ENCODE measurements around the gene ACTG1. TPM values are rescaled to one million over a fixed set of nuclear protein-coding genes. Genes with fewer than 3 reads are reported as not detected.

ACTG1 gene
- total and polyA plus RNA-seq, 7 donors: 150 to 620 (median 405) TPM

GRCh38 chr17:81468111-81468769 is 44.4 kb downstream of the ACTG1 start:
- Histone ChIP-seq H3K4me1 (no peaks in the 10 kb centered on the region), H3K27ac (no peak overlapping the region), H3K9me3 (no peaks in the 10 kb centered on the region), H3K4me3 (no peak overlapping the region), H3K27me3 (ENCODE audit: insufficient read depth in 3 of 3, low read length in 2 of 3) (no peaks in the 10 kb centered on the region), H3K36me3 (ENCODE audit: insufficient read depth in 1 of 2, low read depth in 1 of 2) (peaks cover 0 to 7% of the 10 kb centered on the region in 2 donors)
- DNase-seq (no peak), ATAC-seq (no peak)
- 87 to 89% (median 88%) methylated on average over 16 to 18 of the region's 18 CpGs for WGBS, 3 donors
- no peak for TF ChIP-seq CTCF (IDR thresholded peaks at IDR 0.05)
- intact Hi-C loops (cut with DNase I): no loop called here

- 83 to 87% (median 85%) methylated on average over 33 of the region's 33 CpGs for WGBS, 3 donors
- Histone ChIP-seq H3K36me3 (ENCODE audit: insufficient read depth in 1 of 2, low read depth in 1 of 2) (peaks cover 0 to 21% of the 10 kb centered on the region in 2 donors), H3K9me3 (no peaks in the 10 kb centered on the region), H3K27me3 (ENCODE audit: insufficient read depth in 3 of 3, low read length in 2 of 3) (no peaks in the 10 kb centered on the region), H3K27ac (no peak overlapping the region), H3K4me3 (no peak overlapping the region), H3K4me1 (no peaks in the 10 kb centered on the region)
- intact Hi-C loops (cut with DNase I): no loop called here
- DNase-seq (no peak), ATAC-seq (no peak)
- no peak for TF ChIP-seq CTCF (IDR thresholded peaks at IDR 0.05)
Measured at GRCh38 chr17:81466564-81467472, 45.8 kb downstream of the ACTG1 start.

- 83 to 91% (median 88%) methylated on average over 17 of the region's 17 CpGs for WGBS, 3 donors
- intact Hi-C loops (cut with DNase I): no loop called here
- peaks cover 0 to 24% of the 10 kb centered on the region in 2 donors for H3K36me3 ChIP-seq (ENCODE audit: insufficient read depth in 1 of 2, low read depth in 1 of 2)
- DNase-seq (no peak), ATAC-seq (no peak)
- H3K27me3 ChIP-seq (ENCODE audit: insufficient read depth in 3 of 3, low read length in 2 of 3): no peaks in the 10 kb centered on the region
- H3K27ac ChIP-seq: no peak overlapping the region
- TF ChIP-seq CTCF (IDR thresholded peaks at IDR 0.05): no peak
- no peaks in the 10 kb centered on the region for H3K9me3 ChIP-seq
- H3K4me3 ChIP-seq: no peak overlapping the region
- H3K4me1 ChIP-seq: no peaks in the 10 kb centered on the region
Measured at GRCh38 chr17:81465910-81466309, 46.7 kb downstream of the ACTG1 start.

- H3K36me3 ChIP-seq (ENCODE audit: insufficient read depth in 1 of 2, low read depth in 1 of 2): peaks cover 0 to 24% of the 10 kb centered on the region in 2 donors
- no peak for DNase-seq
Measured at GRCh38 chr17:81464586-81464985, 48.0 kb downstream of the ACTG1 start.

More at GRCh38 chr17:81464586-81464985, 48.0 kb downstream of the ACTG1 start:
- TF ChIP-seq CTCF (IDR thresholded peaks at IDR 0.05): no peak
- H3K27me3 ChIP-seq (ENCODE audit: insufficient read depth in 3 of 3, low read length in 2 of 3): no peaks in the 10 kb centered on the region
- intact Hi-C loops (cut with DNase I): no loop called here
- no peak overlapping the region for H3K4me3 ChIP-seq
- no peak overlapping the region for H3K27ac ChIP-seq
- no peaks in the 10 kb centered on the region for H3K9me3 ChIP-seq
- 79 to 82% (median 81%) methylated on average over 9 of the region's 9 CpGs for WGBS, 3 donors
- no peaks in the 10 kb centered on the region for H3K4me1 ChIP-seq
- no peak for ATAC-seq

Measured in psoas muscle (tissue), 8 donors.